PFSK-1 (cell line): Measurements from ENCODE around the gene CWF19L1.

Experiments used
- POLR2AphosphoS5 ChIP-seq: IDR thresholded peaks from 2 replicates; pipeline ENCODE4 v1.6.1; 2012; ENCODE audit warnings: low read depth, mild to moderate bottlenecking, control low read depth, low read length, moderate library complexity
- TAF1 ChIP-seq: IDR thresholded peaks from 2 replicates; pipeline ENCODE4 v1.6.1; 2012; ENCODE audit warnings: low read length, control low read depth, borderline replicate concordance; ENCODE audit not compliant: insufficient read depth

- TF ChIP-seq TAF1 (no peak), POLR2AphosphoS5 (no peak)
Observed at GRCh38 chr10:100204370-100204769, 63.1 kb downstream of the CWF19L1 start.
